HEK293 (cell line): ENCODE results near the gene TCF7L2.

Experiments
- CTCF ChIA-PET: fragments of 350-600 bp; formaldehyde crosslinking; extraction: SDS; loops from one replicate; lab custom pipeline; 2021; ENCODE audit warnings: antibody characterized with exemption; lab: Yijun Ruan, JAX
- POLR2A ChIA-PET: fragments of 300-600 bp; formaldehyde crosslinking; extraction: SDS; loops from one replicate; lab custom pipeline; 2020; ENCODE audit warnings: antibody characterized with exemption, inconsistent platforms; lab: Yijun Ruan, JAX
- H3K27ac ChIP-seq: fragments of 200-500 bp; sonication (Bioruptor generic); 2 replicates; pipeline ENCODE4 v1.5.1; 2014; ENCODE audit warnings: low read depth, low read length, control low read depth, inconsistent platforms; ENCODE audit errors: extremely low read depth
- H3K36me3 ChIP-seq, 2 experiments: fragments of 200-500 bp in 1 of 2; sonication (Bioruptor generic) in 1 of 2; 1 replicate in 1 of 2; 2 replicates in 1 of 2; pipeline ENCODE4 v1.5.1; 2014 to 2017; ENCODE audit warnings: inconsistent platforms in 2 of 2, low read length in 2 of 2; ENCODE audit not compliant: control insufficient read depth in 2 of 2, insufficient read depth in 1 of 2
- H3K4me1 ChIP-seq: fragments of 200-500 bp; sonication (Bioruptor generic); 2 replicates; pipeline ENCODE4 v1.5.1; 2014; ENCODE audit warnings: mild to moderate bottlenecking, low read length, inconsistent platforms; ENCODE audit not compliant: control insufficient read depth, insufficient read depth
- H3K4me3 ChIP-seq: 2 replicates; pipeline ENCODE4 v1.5.1; 2011; ENCODE audit warnings: low read depth, mild to moderate bottlenecking, control low read depth, low read length, moderate library complexity
- H3K9me3 ChIP-seq: fragments of 200-500 bp; sonication (Bioruptor generic); 2 replicates; pipeline ENCODE4 v1.5.1; 2014; ENCODE audit warnings: low read depth, low read length, inconsistent platforms; ENCODE audit not compliant: control insufficient read depth, insufficient read depth
- KLF17 ChIP-seq: fragments of 450-650 bp; formaldehyde crosslinking; IDR thresholded peaks from 2 replicates; pipeline ENCODE4 v1.5.1; 2016; ENCODE audit warnings: missing biosample characterization, missing genetic modification characterization
- PATZ1 ChIP-seq: fragments of 450-650 bp; formaldehyde crosslinking; IDR thresholded peaks from 2 replicates; pipeline ENCODE4 v1.5.1; 2016; ENCODE audit warnings: missing biosample characterization, missing genetic modification characterization
- PRDM1 ChIP-seq: fragments of 450-650 bp; formaldehyde crosslinking; IDR thresholded peaks from 2 replicates; pipeline ENCODE4; 2016; ENCODE audit warnings: missing biosample characterization, missing genetic modification characterization
- SCRT1 ChIP-seq: fragments of 450-650 bp; formaldehyde crosslinking; IDR thresholded peaks from 2 replicates; pipeline ENCODE4 v1.5.1; 2016; ENCODE audit warnings: missing biosample characterization, missing genetic modification characterization, borderline replicate concordance
- YY2 ChIP-seq: fragments of 450-650 bp; formaldehyde crosslinking; IDR thresholded peaks from 2 replicates; pipeline ENCODE4 v1.5.1; 2016; ENCODE audit warnings: missing biosample characterization, missing genetic modification characterization
- ZBTB49 ChIP-seq: fragments of 450-650 bp; formaldehyde crosslinking; IDR thresholded peaks from 2 replicates; pipeline ENCODE4 v1.5.1; 2016; ENCODE audit warnings: missing biosample characterization, missing genetic modification characterization, low read depth
- ZFHX2 ChIP-seq: fragments of 450-650 bp; formaldehyde crosslinking; conservative IDR thresholded peaks from 2 replicates; pipeline ENCODE4 v1.5.1; 2016; ENCODE audit warnings: missing biosample characterization, missing genetic modification characterization
- ZFP37 ChIP-seq: fragments of 450-650 bp; formaldehyde crosslinking; IDR thresholded peaks from 2 replicates; pipeline ENCODE4 v1.5.1; 2016; ENCODE audit warnings: missing biosample characterization, missing genetic modification characterization
- ZIC2 ChIP-seq: fragments of 450-650 bp; formaldehyde crosslinking; IDR thresholded peaks from 2 replicates; pipeline ENCODE4 v1.5.1; 2016; ENCODE audit warnings: missing biosample characterization, missing genetic modification characterization
- ZNF146 ChIP-seq: fragments of 450-650 bp; formaldehyde crosslinking; IDR thresholded peaks from 2 replicates; pipeline ENCODE4 v1.5.1; 2016; ENCODE audit warnings: missing biosample characterization, missing genetic modification characterization
- ZNF148 ChIP-seq: fragments of 450-650 bp; formaldehyde crosslinking; IDR thresholded peaks from 2 replicates; pipeline ENCODE4 v1.5.0; 2017; ENCODE audit warnings: missing biosample characterization, missing genetic modification characterization, borderline replicate concordance
- ZNF18 ChIP-seq: fragments of 450-650 bp; formaldehyde crosslinking; IDR thresholded peaks from 2 replicates; pipeline ENCODE4 v1.5.1; 2016; ENCODE audit warnings: missing biosample characterization, missing genetic modification characterization
- ZNF394 ChIP-seq: fragments of 450-650 bp; formaldehyde crosslinking; IDR thresholded peaks from 2 replicates; pipeline ENCODE4 v1.5.1; 2016; ENCODE audit warnings: missing biosample characterization, missing genetic modification characterization, mild to moderate bottlenecking, moderate library complexity, borderline replicate concordance
- ZNF416 ChIP-seq: fragments of 450-650 bp; formaldehyde crosslinking; IDR thresholded peaks from 2 replicates; pipeline ENCODE4 v1.5.1; 2016; ENCODE audit warnings: missing biosample characterization, missing genetic modification characterization
- ZNF473 ChIP-seq: fragments of 450-650 bp; formaldehyde crosslinking; IDR thresholded peaks from 2 replicates; pipeline ENCODE4 v1.5.1; 2017; ENCODE audit warnings: missing biosample characterization, missing genetic modification characterization
- ZNF639 ChIP-seq: fragments of 450-650 bp; formaldehyde crosslinking; IDR thresholded peaks from 2 replicates; pipeline ENCODE4 v1.5.1; 2016; ENCODE audit warnings: missing biosample characterization, missing genetic modification characterization
- ZNF747 ChIP-seq: fragments of 450-650 bp; formaldehyde crosslinking; IDR thresholded peaks from 2 replicates; pipeline ENCODE4 v1.5.1; 2016; ENCODE audit warnings: missing biosample characterization, missing genetic modification characterization
- ZNF785 ChIP-seq: fragments of 450-650 bp; formaldehyde crosslinking; IDR thresholded peaks from 2 replicates; pipeline ENCODE4 v1.5.1; 2016; ENCODE audit warnings: missing biosample characterization, missing genetic modification characterization
- ZNF791 ChIP-seq: fragments of 450-650 bp; formaldehyde crosslinking; IDR thresholded peaks from 2 replicates; pipeline ENCODE4 v1.5.1; 2016; ENCODE audit warnings: missing biosample characterization, missing genetic modification characterization
- ZNF830 ChIP-seq: fragments of 450-650 bp; IDR thresholded peaks from 2 replicates; pipeline ENCODE4 v1.5.0; 2018; ENCODE audit warnings: missing biosample characterization, missing genetic modification characterization, low read depth, mild to moderate bottlenecking, moderate library complexity
- ZNF837 ChIP-seq: fragments of 450-650 bp; formaldehyde crosslinking; IDR thresholded peaks from 2 replicates; pipeline ENCODE4 v1.5.1; 2016; ENCODE audit warnings: missing biosample characterization, missing genetic modification characterization

The TCF7L2 gene

GRCh38 chr10:113087165-113088029 is 137.3 kb downstream of the TCF7L2 start (continued):
- TF ChIP-seq ZNF639 (tag by site-specific recombination), result peak; percentile 67; the same call in 1 of the 2 replicates

GRCh38 chr10:113088194-113088593 is 138.1 kb downstream of the TCF7L2 start:
- no peaks in the 10 kb centered on the region; a peak in 1 of 3 replicates for H3K36me3 ChIP-seq
- no peak overlapping the region for H3K4me3 ChIP-seq
- H3K9me3 ChIP-seq, result no peaks in the 10 kb centered on the region
- POLR2A ChIA-PET, result interaction anchor here (1.1 to 1.3 kb wide), 2 partner anchors 11 to 15 kb away, joined by 5 to 10 read pairs; no protein-coding TSS in a partner anchor
- H3K4me1 ChIP-seq, result peaks cover 12% of the 10 kb centered on the region
- no peak overlapping the region for H3K27ac ChIP-seq
- CTCF ChIA-PET, result interaction anchor here (0.5 to 1.0 kb wide), 3 partner anchors 126 to 366 kb away, joined by 3 read pairs; no protein-coding TSS in a partner anchor
- TF ChIP-seq ZNF747 (tag by site-specific recombination) (no peak), ZNF148 (tag by site-specific recombination) (no peak), KLF17 (tag by site-specific recombination) (no peak), ZNF791 (tag by site-specific recombination) (no peak), ZNF785 (tag by site-specific recombination) (no peak), ZNF416 (tag by site-specific recombination) (no peak), PRDM1 (no peak)

- POLR2A ChIA-PET, result interaction anchor here (0.9 kb wide), 1 partner anchor 10 kb away, joined by 5 read pairs; no protein-coding TSS in a partner anchor
- Histone ChIP-seq H3K36me3 (no peaks in the 10 kb centered on the region; a peak in 1 of 3 replicates), H3K4me3 (no peak overlapping the region), H3K9me3 (no peaks in the 10 kb centered on the region), H3K4me1 (peaks cover 21% of the 10 kb centered on the region), H3K27ac (no peak overlapping the region)
- CTCF ChIA-PET, result no interaction called here
- TF ChIP-seq ZNF416 (tag by site-specific recombination) (no peak), ZNF18 (tag by site-specific recombination) (no peak), ZNF830 (tag by site-specific recombination) (no peak), SCRT1 (no peak), ZNF473 (no peak), ZNF837 (tag by site-specific recombination) (no peak), ZNF146 (tag by site-specific recombination) (no peak), ZFP37 (tag by site-specific recombination) (no peak), ZNF394 (tag by site-specific recombination) (no peak), ZIC2 (tag by site-specific recombination) (no peak), PATZ1 (tag by site-specific recombination) (no peak), YY2 (tag by site-specific recombination) (no peak), ZFHX2 (no peak), ZBTB49 (no peak)
Observed at GRCh38 chr10:113089551-113089950, 139.5 kb downstream of the TCF7L2 start.
